ENCODE data around the gene TKT. TPM values are rescaled to one million over a fixed set of nuclear protein-coding genes. Genes with fewer than 3 reads are reported as not detected.
A peak's percentile ranks its signal among the peaks of the same experiment; 100 is the strongest.

Gene TKT
- total and polyA plus RNA-seq, 7 donors = 10.5 to 51.9 (median 23.1) TPM

DNA sequence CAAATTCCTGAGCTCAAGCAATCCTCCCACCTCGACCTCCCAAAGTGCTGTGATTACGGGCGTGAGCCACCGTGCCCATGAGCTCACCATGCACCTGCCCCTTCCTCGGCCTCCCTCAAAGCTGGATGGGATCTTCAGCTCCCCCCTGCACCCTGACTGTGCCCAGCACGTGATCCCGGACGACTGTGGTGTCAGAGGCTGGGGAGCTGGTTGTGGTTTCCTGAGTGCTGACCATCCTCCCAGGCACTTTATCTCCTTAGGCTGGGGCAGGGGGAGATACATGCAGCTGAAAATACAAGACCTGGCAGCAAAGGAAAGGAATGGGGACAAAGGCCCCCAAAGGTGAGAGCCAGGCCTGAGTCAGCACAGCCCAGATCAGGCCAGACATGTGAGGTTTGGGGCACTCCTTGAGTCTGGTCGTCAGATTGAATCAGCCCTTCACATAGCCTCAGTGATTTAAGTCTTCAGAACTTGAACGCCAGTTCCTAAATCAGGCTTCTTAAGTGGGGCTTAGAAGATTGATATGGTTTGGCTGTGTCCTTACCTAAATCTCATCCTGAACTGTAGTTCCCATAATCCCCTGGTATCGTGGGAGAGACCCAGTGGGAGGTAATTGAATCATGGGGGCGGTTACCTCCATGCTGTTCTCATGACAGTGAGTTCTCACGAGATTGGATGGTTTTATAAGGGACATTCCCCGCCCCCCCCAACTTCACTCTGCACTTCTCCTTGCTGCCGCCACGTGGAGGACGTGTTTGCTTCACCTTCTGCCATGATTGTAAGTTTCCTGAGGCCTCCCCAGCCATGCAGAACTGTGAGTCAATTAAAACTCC lies 59.0 kb downstream of the TKT start:
- Histone ChIP-seq H3K4me3 (no peak overlapping the region), H3K27me3 (ENCODE audit: insufficient read depth in 3 of 3, low read length in 2 of 3) (no peaks in the 10 kb centered on the region), H3K4me1 (peaks cover 15% of the 10 kb centered on the region), H3K27ac (no peak overlapping the region), H3K36me3 (ENCODE audit: insufficient read depth in 1 of 2, low read depth in 1 of 2) (peaks cover 0 to 5% of the 10 kb centered on the region in 2 donors), H3K9me3 (no peaks in the 10 kb centered on the region)
- ATAC-seq (no peak), DNase-seq (no peak)
- intact Hi-C loops (cut with DNase I) = loop anchor here (1.0 to 10.0 kb wide), 3 partner anchors 64 to 342 kb away; partner anchors contain the start of gene RFT1 (in 1 of the 2)
- 55 to 63% (median 57%) methylated on average over 17 of the region's 17 CpGs for WGBS, 3 donors
- TF ChIP-seq, protein P1, sequence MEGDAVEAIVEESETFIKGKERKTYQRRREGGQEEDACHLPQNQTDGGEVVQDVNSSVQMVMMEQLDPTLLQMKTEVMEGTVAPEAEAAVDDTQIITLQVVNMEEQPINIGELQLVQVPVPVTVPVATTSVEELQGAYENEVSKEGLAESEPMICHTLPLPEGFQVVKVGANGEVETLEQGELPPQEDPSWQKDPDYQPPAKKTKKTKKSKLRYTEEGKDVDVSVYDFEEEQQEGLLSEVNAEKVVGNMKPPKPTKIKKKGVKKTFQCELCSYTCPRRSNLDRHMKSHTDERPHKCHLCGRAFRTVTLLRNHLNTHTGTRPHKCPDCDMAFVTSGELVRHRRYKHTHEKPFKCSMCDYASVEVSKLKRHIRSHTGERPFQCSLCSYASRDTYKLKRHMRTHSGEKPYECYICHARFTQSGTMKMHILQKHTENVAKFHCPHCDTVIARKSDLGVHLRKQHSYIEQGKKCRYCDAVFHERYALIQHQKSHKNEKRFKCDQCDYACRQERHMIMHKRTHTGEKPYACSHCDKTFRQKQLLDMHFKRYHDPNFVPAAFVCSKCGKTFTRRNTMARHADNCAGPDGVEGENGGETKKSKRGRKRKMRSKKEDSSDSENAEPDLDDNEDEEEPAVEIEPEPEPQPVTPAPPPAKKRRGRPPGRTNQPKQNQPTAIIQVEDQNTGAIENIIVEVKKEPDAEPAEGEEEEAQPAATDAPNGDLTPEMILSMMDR (IDR thresholded peaks at IDR 0.05) = no peak

DNA sequence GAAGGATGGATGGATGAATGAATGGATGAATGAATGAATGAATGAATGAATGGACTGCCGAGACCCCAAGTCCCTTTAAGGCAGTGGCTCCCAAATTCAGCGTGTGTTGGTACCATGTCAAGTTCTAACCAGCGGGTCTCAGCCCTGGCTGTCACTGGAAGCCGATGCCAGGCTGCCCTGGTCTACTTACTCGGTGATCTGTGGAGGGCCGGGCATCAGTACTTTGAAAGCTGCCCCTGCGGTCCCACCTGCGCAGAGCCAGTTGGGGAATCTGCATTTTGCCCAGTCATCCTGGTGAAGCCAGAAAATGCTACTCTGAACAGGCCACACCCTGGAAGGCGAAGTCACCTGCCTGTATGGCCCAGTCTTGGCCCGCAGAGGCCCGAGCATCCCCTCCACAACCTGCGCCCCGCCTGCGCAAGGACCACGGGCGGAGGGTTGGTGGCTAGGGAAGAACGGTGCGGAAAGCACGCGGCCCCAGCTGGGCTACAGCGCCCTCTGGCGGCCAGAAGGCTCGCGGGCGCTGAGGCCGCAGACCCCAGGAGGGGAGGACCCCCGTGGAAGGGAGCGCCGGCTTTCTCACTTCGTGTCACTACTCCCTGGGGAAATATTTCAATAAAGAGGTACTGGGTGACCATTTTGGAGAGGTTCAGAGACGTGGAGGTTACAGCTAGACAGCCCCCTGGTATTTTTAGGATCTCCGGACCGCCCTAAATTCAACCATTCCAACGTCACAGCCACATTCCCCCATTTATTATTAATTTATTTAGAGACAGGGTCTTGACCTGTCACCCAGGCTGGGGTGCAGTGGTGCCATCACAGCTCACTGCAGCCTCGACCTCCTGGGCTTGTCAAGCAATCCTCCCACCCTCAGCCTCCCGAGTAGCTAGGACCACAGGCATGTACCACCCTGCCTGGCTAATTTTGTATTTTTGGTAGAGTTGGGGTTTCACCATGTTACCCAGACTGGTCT lies 59.9 kb downstream of the TKT start:
- intact Hi-C loops (cut with DNase I) = loop anchor here (1.0 to 10.0 kb wide), 4 partner anchors 59 to 341 kb away; partner anchors contain the start of gene RFT1 (in 1 of the 2)
- DNase-seq (peak; percentile 55 to 76), ATAC-seq (peak; percentile 74 to 95 (median 82))
- peaks cover 0 to 5% of the 10 kb centered on the region in 2 donors for H3K36me3 ChIP-seq (ENCODE audit: insufficient read depth in 1 of 2, low read depth in 1 of 2)
- TF ChIP-seq, protein P1 (IDR thresholded peaks at IDR 0.05) = peak; percentile 100
- H3K9me3 ChIP-seq = no peaks in the 10 kb centered on the region
- peaks cover 15% of the 10 kb centered on the region for H3K4me1 ChIP-seq
- H3K27me3 ChIP-seq (ENCODE audit: insufficient read depth in 3 of 3, low read length in 2 of 3) = no peaks in the 10 kb centered on the region
- no peak overlapping the region for H3K4me3 ChIP-seq
- H3K27ac ChIP-seq = no peak overlapping the region
- 24 to 27% (median 25%) methylated on average over 36 of the region's 36 CpGs for WGBS, 3 donors

DNA sequence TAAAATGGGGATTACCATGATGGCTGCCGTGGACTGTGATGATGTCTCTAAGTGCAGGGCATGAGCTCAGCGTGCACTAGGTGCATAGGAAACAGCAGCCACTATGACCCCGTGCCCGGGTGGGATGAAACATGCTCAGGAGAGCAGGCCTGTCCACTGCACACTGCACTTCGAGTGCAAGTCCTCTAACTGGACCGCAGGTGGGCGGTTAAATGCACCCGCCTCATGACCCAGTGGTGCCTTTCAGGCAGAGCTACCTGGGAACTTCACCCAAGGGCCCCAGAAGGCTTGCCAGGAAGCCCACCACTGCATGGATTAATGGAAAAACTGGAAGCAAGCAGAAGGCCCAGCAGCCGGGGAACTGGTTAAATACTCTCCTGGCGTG lies 60.8 kb downstream of the TKT start:
- 83 to 90% (median 83%) methylated on average over 10 of the region's 10 CpGs for WGBS, 3 donors
- intact Hi-C loops (cut with DNase I) = loop anchor here (1.0 to 10.0 kb wide), 4 partner anchors 58 to 340 kb away; partner anchors contain the start of gene RFT1 (in 1 of the 2)
- TF ChIP-seq, protein P1 (IDR thresholded peaks at IDR 0.05) = no peak
- Histone ChIP-seq H3K9me3 (no peaks in the 10 kb centered on the region), H3K4me1 (peaks cover 15% of the 10 kb centered on the region), H3K36me3 (ENCODE audit: insufficient read depth in 1 of 2, low read depth in 1 of 2) (peaks cover 0 to 9% of the 10 kb centered on the region in 2 donors), H3K4me3 (no peak overlapping the region), H3K27ac (no peak overlapping the region), H3K27me3 (ENCODE audit: insufficient read depth in 3 of 3, low read length in 2 of 3) (no peaks in the 10 kb centered on the region)
- DNase-seq = no peak
- ATAC-seq = peak in 1 of 4 donors; percentile 14

DNA sequence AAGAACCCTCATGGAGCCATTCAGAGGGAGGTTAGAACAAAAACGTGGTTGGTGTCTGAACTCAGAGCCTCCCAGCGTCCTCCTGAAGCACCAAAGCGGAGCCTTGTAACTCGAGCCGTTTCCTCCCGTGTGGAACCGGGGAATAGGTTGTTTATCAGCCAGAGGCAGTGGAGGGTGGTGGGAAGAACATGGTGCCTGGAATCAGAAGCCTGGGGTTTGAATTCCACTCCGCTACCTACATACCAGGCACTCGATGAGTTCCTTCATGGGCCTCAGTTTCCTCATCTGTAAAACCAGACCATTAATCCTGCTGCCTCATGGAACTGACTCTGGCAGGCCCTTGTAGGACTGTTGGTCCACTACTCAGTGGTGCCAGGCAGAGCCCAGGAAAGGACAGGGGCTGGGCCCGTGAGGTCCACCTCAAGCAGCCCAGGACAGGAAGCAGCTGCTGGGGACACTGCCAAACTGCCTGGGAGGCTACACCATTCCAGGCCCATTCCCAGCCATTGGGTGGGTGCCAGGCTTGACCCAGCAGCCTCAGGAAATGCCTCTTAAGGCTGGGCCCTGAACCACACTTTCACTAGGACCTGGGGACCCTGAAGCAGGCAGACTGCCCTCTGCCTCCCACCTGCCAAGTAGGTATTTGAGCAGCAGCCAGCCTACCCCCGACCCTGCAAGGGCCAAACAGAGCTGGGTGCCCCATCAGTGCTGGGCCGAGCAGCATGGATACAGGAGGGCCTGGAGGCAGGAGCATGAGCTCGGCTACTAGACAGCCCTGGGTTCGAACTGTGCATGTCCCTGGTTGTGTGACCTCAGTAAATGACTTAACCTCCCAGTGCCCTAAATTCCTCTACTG lies 61.4 kb downstream of the TKT start:
- ATAC-seq = peak; percentile 35 to 68 (median 44)
- intact Hi-C loops (cut with DNase I) = loop anchor here (1.0 to 10.0 kb wide), 4 partner anchors 58 to 340 kb away; partner anchors contain the start of gene RFT1 (in 1 of the 2)
- WGBS, 3 donors = 35 to 45% (median 41%) methylated on average over 14 of the region's 14 CpGs

More for the DNA sequence above, 61.4 kb downstream of the TKT start:
- DNase-seq = peak; percentile 59 to 72
- no peaks in the 10 kb centered on the region for H3K9me3 ChIP-seq
- H3K36me3 ChIP-seq (ENCODE audit: insufficient read depth in 1 of 2, low read depth in 1 of 2) = peaks cover 0 to 15% of the 10 kb centered on the region in 2 donors
- peaks cover 15% of the 10 kb centered on the region for H3K4me1 ChIP-seq
- H3K27me3 ChIP-seq (ENCODE audit: insufficient read depth in 3 of 3, low read length in 2 of 3) = no peaks in the 10 kb centered on the region
- H3K4me3 ChIP-seq = no peak overlapping the region
- TF ChIP-seq, protein P1 (IDR thresholded peaks at IDR 0.05) = no peak
- H3K27ac ChIP-seq = no peak overlapping the region
